Small intestine (tissue), 7 donors: ENCODE results near the gene FRAS1. TPM values are rescaled to one million over a fixed set of nuclear protein-coding genes. Genes with fewer than 3 reads are reported as not detected.
A peak's percentile ranks its signal among the peaks of the same experiment; 100 is the strongest.
"Not testable (repeated sequence)": the region's sequence is repeated elsewhere in the genome, so short reads cannot be mapped to it uniquely, and the experiment has no call there.

Experiments
- DNase-seq, 2 donors: peaks; one replicate each; pipeline versions ENCODE4 v3.0.0 to v3.0.0-alpha.2; 2013
- FAIRE-seq: peaks from 2 replicates; lab custom pipeline; 2012; peaks lifted over from hg19 to GRCh38; lab: Jason Lieb, UNC
- H3K27ac ChIP-seq, 3 donors: one replicate each; pipeline ENCODE4 v1.5.1; 2013; ENCODE audit warnings: low read length in 2 of 3, mild to moderate bottlenecking in 2 of 3, control low read depth in 1 of 3, inconsistent platforms in 1 of 3, low read depth in 1 of 3, moderate library complexity in 1 of 3
- H3K27me3 ChIP-seq, 3 donors: one replicate each; pipeline ENCODE4 v1.6.1; 2013; ENCODE audit warnings: low read length in 3 of 3, inconsistent platforms in 1 of 3; ENCODE audit not compliant: control insufficient read depth in 3 of 3, insufficient read depth in 3 of 3
- H3K36me3 ChIP-seq, 3 donors: one replicate each; pipeline ENCODE4 v1.6.1; 2013; ENCODE audit warnings: low read length in 3 of 3, inconsistent platforms in 1 of 3, low read depth in 1 of 3, mild to moderate bottlenecking in 1 of 3, moderate library complexity in 1 of 3; ENCODE audit not compliant: control insufficient read depth in 3 of 3, insufficient read depth in 2 of 3
- H3K4me1 ChIP-seq, 3 donors: one replicate each; pipeline ENCODE4 v1.6.1; 2013; ENCODE audit warnings: low read length in 2 of 3, inconsistent platforms in 1 of 3, low read depth in 1 of 3, mild to moderate bottlenecking in 1 of 3, moderate library complexity in 1 of 3; ENCODE audit not compliant: control insufficient read depth in 3 of 3, insufficient read depth in 2 of 3
- H3K4me3 ChIP-seq, 3 donors: one replicate each; pipeline ENCODE4 v1.5.1; 2013; ENCODE audit warnings: low read length in 3 of 3, control low read depth in 1 of 3, inconsistent platforms in 1 of 3, low read depth in 1 of 3, mild to moderate bottlenecking in 1 of 3, moderate library complexity in 1 of 3
- H3K9me3 ChIP-seq, 2 donors: one replicate each; pipeline ENCODE4 v1.6.1; 2013; ENCODE audit warnings: low read depth in 1 of 2, low read length in 1 of 2; ENCODE audit not compliant: control insufficient read depth in 2 of 2, insufficient read depth in 1 of 2
- WGBS, 3 donors: extraction: QIAGEN DNeasy Blood & Tissue Kit; methylation state at CpG; one replicate each; pipeline ENCODE4 v1.1.7; 2013; 5-methylcytosine and 5-hydroxymethylcytosine counted together
- polyA plus RNA-seq, 4 donors: library from polyadenylated mRNA; stranded (reverse) in 3 of 4; unstranded in 1 of 4; fragments of 200-250 nt in 3 of 4; fragments of 120-200 nt in 1 of 4; gene quantifications; one replicate each; pipeline versions ENCODE4 v1.2.1 to v1.2.3, GENCODE V29; 2013
- donor health status: healthy with polysubstance abuse.
- donor health status: control.
- donor health status: control.
- donor health status: Bipolar disorder and iron deficiency.
- donor health status: healthy.

The FRAS1 gene
- polyA plus RNA-seq, 4 donors: 0.16 to 12.6 TPM; not detected in 2

DNA sequence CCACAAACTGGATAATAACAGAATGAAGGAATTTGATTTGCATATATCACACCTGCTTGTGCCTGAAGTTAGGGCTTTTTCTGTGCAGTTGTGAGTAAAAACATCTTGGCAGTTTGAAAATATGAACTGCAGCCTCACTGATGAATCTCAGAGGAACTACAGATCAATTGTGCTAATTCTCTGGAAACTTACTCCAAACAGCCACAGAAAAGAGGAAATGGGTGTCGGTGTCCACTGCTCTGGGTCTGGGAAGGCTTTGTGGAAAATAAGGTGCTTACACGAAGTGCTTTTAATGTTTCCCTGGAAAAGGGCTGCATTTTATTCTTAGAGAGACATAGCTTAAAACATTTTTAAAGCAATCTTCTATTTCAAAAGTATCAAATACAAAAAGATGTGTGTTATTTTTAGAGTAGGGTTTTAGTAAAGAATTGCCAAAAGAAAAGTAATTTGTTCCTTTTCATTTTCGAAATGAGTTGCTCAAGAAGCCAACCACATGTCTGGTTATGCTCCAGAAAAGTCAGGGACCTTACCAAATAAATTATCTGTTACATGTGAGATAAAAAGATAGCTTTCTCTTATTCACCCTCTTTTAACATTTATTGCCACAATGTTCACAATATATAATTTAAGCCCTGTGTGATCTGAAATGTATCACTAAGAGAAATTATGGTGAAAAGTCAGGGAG is 240.1 kb downstream of the FRAS1 start:
- Histone ChIP-seq H3K27ac (no peak overlapping the region), H3K4me3 (no peak overlapping the region), H3K4me1 (peaks cover 0 to 5% (median 0%) of the 10 kb centered on the region in 3 donors), H3K9me3 (no peaks in the 10 kb centered on the region), H3K36me3 (peaks cover 0 to 4% (median 0%) of the 10 kb centered on the region in 3 donors), H3K27me3 (no peaks in the 10 kb centered on the region)
- FAIRE-seq (no peak), DNase-seq (no peak)
- WGBS, 3 donors: 40 to 62% (median 50%) methylated on average over 3 of the region's 3 CpGs

DNA sequence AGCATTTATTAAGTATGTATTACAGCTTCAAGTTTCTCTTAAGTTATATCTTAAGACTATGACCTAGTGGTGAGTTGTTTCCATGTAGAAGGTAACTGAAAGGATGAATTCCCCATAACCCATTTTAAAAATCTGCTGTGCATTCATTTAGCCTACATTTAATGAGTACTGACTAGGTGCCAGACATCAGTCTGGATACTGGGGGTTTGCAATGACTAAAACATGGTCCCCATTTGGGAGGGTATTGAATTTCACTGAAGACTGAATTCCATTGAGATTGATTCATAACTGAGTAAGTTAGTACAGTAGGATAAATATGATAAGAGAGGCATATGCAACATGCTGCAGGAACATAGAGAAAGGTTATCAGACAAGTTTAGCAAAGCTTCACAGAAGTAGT is 241.5 kb downstream of the FRAS1 start:
- peaks cover 0 to 3% (median 0%) of the 10 kb centered on the region in 3 donors for H3K4me1 ChIP-seq
- no peaks in the 10 kb centered on the region for H3K27me3 ChIP-seq
- no peaks in the 10 kb centered on the region for H3K9me3 ChIP-seq
- no peak overlapping the region for H3K27ac ChIP-seq
- peak overlapping the region in 1 of 3 donors; percentile 1 for H3K4me3 ChIP-seq
- no peak for DNase-seq
- FAIRE-seq: no peak
- H3K36me3 ChIP-seq: peaks cover 0 to 4% (median 0%) of the 10 kb centered on the region in 3 donors

DNA sequence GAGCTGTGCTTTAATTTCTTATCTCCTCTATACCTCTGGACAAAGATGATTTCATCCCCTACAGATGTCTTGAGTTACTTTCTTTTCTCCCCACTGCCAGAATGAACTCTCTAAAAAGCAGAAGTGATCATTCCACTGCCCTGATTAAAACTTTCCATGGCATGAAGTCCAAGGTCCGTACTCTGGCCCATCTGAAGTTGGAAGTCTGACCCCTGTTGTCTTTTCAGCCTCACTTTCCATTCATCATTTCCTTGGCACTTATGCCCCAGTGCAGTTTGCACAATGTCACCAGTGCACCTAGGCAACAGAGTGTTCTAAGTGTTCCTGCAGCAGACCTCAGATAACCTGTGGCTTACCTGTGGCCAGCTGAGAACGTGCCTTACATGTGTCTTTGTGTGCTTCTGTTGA is 242.4 kb downstream of the FRAS1 start:
- peak; percentile 28 to 63 for DNase-seq
- peaks cover 0 to 4% (median 0%) of the 10 kb centered on the region in 3 donors for H3K36me3 ChIP-seq

DNA sequence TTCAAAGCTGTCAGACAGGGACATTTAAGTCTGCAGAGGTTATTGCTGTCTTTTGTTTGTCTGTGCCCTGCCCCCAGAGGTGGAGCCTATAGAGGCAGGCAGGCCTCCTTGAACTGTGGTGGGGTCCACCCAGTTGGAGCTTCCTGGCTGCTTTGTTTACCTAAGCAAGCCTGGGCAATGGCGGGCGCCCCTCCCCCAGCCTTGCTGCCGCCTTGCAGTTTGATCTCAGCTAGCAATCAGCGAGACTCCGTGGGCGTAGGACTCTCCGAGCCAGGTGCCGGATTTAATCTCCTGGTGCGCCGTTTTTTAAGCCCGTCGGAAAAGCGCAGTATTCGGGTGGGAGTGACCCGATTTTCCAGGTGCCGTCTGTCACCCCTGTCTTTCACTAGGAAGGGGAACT is 250.1 kb downstream of the FRAS1 start:
- not testable (repeated sequence) for H3K27ac ChIP-seq, H3K27me3 ChIP-seq, H3K4me3 ChIP-seq, H3K36me3 ChIP-seq, H3K4me1 ChIP-seq, DNase-seq, H3K9me3 ChIP-seq, FAIRE-seq
- 68 to 79% (median 75%) methylated on average over 14 to 16 of the region's 16 CpGs for WGBS, 3 donors

More for the DNA sequence above, 242.4 kb downstream of the FRAS1 start:
- 4 to 42% (median 20%) methylated on average over 2 of the region's 2 CpGs for WGBS, 3 donors
- Histone ChIP-seq H3K4me3 (no peak overlapping the region), H3K9me3 (no peaks in the 10 kb centered on the region), H3K4me1 (peaks cover 0 to 3% (median 0%) of the 10 kb centered on the region in 3 donors), H3K27me3 (no peaks in the 10 kb centered on the region), H3K27ac (no peak overlapping the region)
- FAIRE-seq: no peak

DNA sequence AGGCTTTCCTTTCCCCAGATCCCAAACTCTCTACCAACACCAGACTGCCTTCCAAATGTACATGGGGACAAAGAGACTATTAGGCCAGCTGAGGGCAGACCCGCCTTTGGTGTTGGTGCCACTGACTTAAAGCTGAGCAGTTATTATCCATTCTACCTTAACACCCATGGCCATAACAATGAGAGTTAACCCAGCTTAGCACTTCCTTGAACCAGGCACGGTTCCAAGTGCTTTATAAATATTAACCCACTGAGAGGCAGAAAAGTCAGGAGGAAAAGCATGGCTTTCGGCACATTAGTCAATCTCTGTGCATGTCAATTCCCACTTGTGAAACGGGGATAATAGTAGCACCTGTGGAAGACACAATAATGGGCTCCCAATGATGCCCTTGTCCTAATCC is 251.4 kb downstream of the FRAS1 start:
- DNase-seq: no peak

DNA sequence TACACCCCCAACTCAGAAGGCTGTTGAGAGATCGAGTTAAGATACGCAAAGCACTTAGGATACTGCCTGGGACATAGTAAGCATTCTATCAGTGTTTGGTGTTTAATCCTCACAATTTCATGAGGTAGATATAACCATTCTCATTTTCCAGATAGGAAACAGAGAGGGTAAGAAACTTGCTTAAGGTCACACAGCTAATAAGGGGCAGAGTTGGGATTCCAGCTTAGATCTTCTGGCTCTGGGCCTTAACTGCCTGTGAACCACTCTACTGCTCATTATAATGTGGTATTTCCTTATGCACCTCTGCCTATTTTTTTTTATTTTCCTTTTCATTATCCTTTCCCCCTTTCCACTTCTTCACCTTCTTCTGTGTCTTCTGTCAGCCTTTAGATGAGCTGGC is 252.2 kb downstream of the FRAS1 start:
- DNase-seq (no peak), FAIRE-seq (no peak)
- H3K36me3 ChIP-seq: peaks cover 0 to 7% (median 0%) of the 10 kb centered on the region in 3 donors
- WGBS, 3 donors: 94 to 100% (median 98%) methylated on average over 2 of the region's 2 CpGs
- no peak overlapping the region for H3K27ac ChIP-seq
- no peaks in the 10 kb centered on the region for H3K4me1 ChIP-seq
- H3K27me3 ChIP-seq: no peaks in the 10 kb centered on the region
- H3K9me3 ChIP-seq: no peaks in the 10 kb centered on the region
- no peak overlapping the region for H3K4me3 ChIP-seq

More for the DNA sequence above, 251.4 kb downstream of the FRAS1 start:
- no peaks in the 10 kb centered on the region for H3K9me3 ChIP-seq
- H3K27ac ChIP-seq: no peak overlapping the region
- 33 to 60% (median 44%) methylated on average over 4 of the region's 4 CpGs for WGBS, 3 donors
- H3K4me3 ChIP-seq: no peak overlapping the region
- no peak for FAIRE-seq
- no peaks in the 10 kb centered on the region for H3K27me3 ChIP-seq
- H3K36me3 ChIP-seq: peaks cover 0 to 7% (median 0%) of the 10 kb centered on the region in 3 donors
- no peaks in the 10 kb centered on the region for H3K4me1 ChIP-seq

DNA sequence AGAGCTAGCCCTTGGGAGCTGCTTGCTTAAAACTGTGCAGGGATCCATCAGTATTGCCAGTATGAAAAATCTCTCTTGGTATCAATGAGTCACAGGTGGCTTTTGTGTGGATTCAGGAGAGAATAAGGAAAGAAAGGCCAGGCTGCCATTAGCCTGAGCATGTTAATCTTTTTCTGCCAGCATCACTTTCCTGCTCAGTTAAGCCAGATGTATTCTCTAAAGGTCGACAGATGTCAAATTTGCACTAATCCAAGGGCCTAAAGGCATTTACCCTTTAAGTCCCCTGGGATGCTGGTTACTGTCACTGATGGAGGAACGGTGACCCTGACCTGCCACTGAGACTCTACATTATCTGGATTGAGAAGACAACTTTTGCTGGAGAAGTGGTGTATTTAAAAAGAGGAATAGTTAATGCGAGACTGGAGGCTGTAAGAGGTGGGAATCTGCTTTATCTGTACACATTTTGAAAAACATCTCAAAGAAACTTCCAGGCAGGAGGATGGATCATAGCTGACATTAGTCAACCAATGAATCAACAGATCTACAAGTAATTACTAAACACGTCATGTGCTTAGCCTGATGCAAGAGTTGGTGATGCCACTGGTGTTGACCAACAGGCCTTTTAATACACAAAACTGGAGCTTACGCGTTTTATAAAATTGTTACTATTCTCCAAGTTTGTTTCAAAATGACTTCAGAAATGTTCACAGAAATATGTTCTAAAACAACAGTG is 253.1 kb downstream of the FRAS1 start:
- Histone ChIP-seq H3K36me3 (peaks cover 0 to 7% (median 0%) of the 10 kb centered on the region in 3 donors), H3K9me3 (no peaks in the 10 kb centered on the region), H3K27ac (no peak overlapping the region), H3K4me3 (no peak overlapping the region), H3K4me1 (no peaks in the 10 kb centered on the region), H3K27me3 (no peaks in the 10 kb centered on the region)
- FAIRE-seq (no peak), DNase-seq (no peak)
- 83 to 86% (median 84%) methylated on average over 6 of the region's 6 CpGs for WGBS, 3 donors

DNA sequence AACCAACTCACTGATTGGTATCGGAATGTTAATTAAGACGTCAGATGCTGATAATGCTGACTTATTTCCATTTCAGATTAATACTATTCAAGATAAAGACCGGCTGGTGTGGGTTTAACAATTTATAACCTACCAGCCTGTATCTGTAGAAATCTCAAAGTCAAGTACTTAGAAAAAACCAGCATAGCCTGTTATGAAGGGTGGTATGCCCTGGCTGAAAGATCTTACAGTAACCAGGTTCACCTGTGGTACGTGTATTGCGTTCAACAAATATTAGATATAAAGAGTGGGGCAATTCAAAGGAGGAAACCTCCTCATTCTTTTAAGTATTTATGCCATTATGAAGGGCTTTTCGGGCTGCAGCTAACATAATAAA is 253.6 kb downstream of the FRAS1 start:
- DNase-seq (no peak), FAIRE-seq (no peak)
- H3K36me3 ChIP-seq: peaks cover 0 to 10% (median 0%) of the 10 kb centered on the region in 3 donors
- no peak overlapping the region for H3K27ac ChIP-seq
- no peaks in the 10 kb centered on the region for H3K9me3 ChIP-seq
- no peaks in the 10 kb centered on the region for H3K4me1 ChIP-seq
- 48 to 72% (median 60%) methylated on average over 6 of the region's 6 CpGs for WGBS, 3 donors
- H3K4me3 ChIP-seq: no peak overlapping the region
- no peaks in the 10 kb centered on the region for H3K27me3 ChIP-seq
